IPS DF 4.7 (cell line): Measurements from ENCODE around the gene CTSG.
A peak's percentile ranks its signal among the peaks of the same experiment; 100 is the strongest.
"Not testable (repeated sequence)": the region's sequence is repeated elsewhere in the genome, so short reads cannot be mapped to it uniquely, and the experiment has no call there.

Source experiments
- DNase-seq: peaks from one replicate; pipeline ENCODE4 v3.0.0-alpha.2; 2013; ENCODE audit warnings: low spot score; ENCODE audit errors: extremely low read depth

The CTSG gene

GRCh38 chr14:24576182-24576581 is at the start of gene CTSG:
Gene CTSG (minus strand): TSS chr14:24576250. CDS start chr14:24576223, 27 bp downstream.
- no peak for DNase-seq

- DNase-seq, result no peak
Measured at GRCh38 chr14:24613747-24614146, 37.7 kb upstream of the CTSG start.

- no peak for DNase-seq
Measured at GRCh38 chr14:24613241-24613640, 37.2 kb upstream of the CTSG start.

- DNase-seq, result no peak
Measured at GRCh38 chr14:24612196-24612595, 36.1 kb upstream of the CTSG start.

GRCh38 chr14:24609655-24610344 is 33.8 kb upstream of the CTSG start, which contains the start of gene GZMH:
Gene GZMH (minus strand): TSS chr14:24609685. CDS start chr14:24609613, 72 bp downstream.
- no peak for DNase-seq

- no peak for DNase-seq
Measured at GRCh38 chr14:24607635-24608514, 31.8 kb upstream of the CTSG start.

- DNase-seq, result no peak
Measured at GRCh38 chr14:24607081-24607480, 31.0 kb upstream of the CTSG start.

GRCh38 chr14:24606297-24606696 is 30.2 kb upstream of the CTSG start:
- no peak for DNase-seq

- peak; percentile 28 for DNase-seq
Measured at GRCh38 chr14:24605435-24606190, 29.6 kb upstream of the CTSG start.

- DNase-seq, result no peak
Measured at GRCh38 chr14:24597403-24597802, 21.4 kb upstream of the CTSG start.

- no peak for DNase-seq
Measured at GRCh38 chr14:24595073-24595808, 19.2 kb upstream of the CTSG start.

- not testable (repeated sequence) for DNase-seq
Measured at GRCh38 chr14:24591004-24591403, 15.0 kb upstream of the CTSG start.

GRCh38 chr14:24584402-24584801 is 8.4 kb upstream of the CTSG start:
- DNase-seq, result not testable (repeated sequence)

GRCh38 chr14:24578558-24578957 is 2.5 kb upstream of the CTSG start:
- DNase-seq, result no peak

- no peak for DNase-seq
Measured at GRCh38 chr14:24576771-24577170, 721 bp upstream of the CTSG start.

GRCh38 chr14:24574206-24574774 is 1.8 kb downstream of the CTSG start:
- DNase-seq, result no peak

GRCh38 chr14:24566318-24566717 is 9.7 kb downstream of the CTSG start:
- DNase-seq, result no peak

GRCh38 chr14:24565766-24566165 is 10.3 kb downstream of the CTSG start:
- no peak for DNase-seq

- DNase-seq, result no peak
Measured at GRCh38 chr14:24563505-24563904, 12.5 kb downstream of the CTSG start.

- no peak for DNase-seq
Measured at GRCh38 chr14:24556756-24557155, 19.3 kb downstream of the CTSG start.

- not testable (repeated sequence) for DNase-seq
Measured at GRCh38 chr14:24549064-24549463, 27.0 kb downstream of the CTSG start.
